Hematopoietic multipotent progenitor cell (in vitro differentiated cells): ENCODE measurements around the gene ASIC2. TPM values are rescaled to one million over a fixed set of nuclear protein-coding genes. Genes with fewer than 3 reads are reported as not detected.

Experiments used
- DNase-seq, 3 donors: peaks; one replicate each; pipeline ENCODE4 v3.0.0-alpha.2; 2011 to 2015; ENCODE audit warnings: low read depth in 2 of 3, low spot score in 2 of 3
- total RNA-seq: library from RNA; depleted of rRNA; stranded (reverse); fragments of >200 nt; gene quantifications from one replicate; pipeline ENCODE4 v1.2.3, GENCODE V29; 2012

Gene ASIC2
- total RNA-seq, 1 donor, result under 0.01 TPM

GRCh38 chr17:33258296-33258695, 34.8 kb downstream of the ASIC2 start:
- DNase-seq, result no peak

GRCh38 chr17:33245183-33245582, 47.9 kb downstream of the ASIC2 start:
- no peak for DNase-seq

GRCh38 chr17:33243732-33244131, 49.4 kb downstream of the ASIC2 start:
- DNase-seq, result no peak

GRCh38 chr17:33242375-33243124, 50.5 kb downstream of the ASIC2 start:
- no peak for DNase-seq

- DNase-seq, result no peak
These were observed 51.7 kb downstream of the ASIC2 start for GRCh38 chr17:33241390-33241789.

GRCh38 chr17:33240362-33240761, 52.7 kb downstream of the ASIC2 start:
- DNase-seq, result no peak

- no peak for DNase-seq
These were observed 53.4 kb downstream of the ASIC2 start for GRCh38 chr17:33239702-33240101.

GRCh38 chr17:33234930-33235685, 58.0 kb downstream of the ASIC2 start:
- no peak for DNase-seq

- no peak for DNase-seq
These were observed 58.9 kb downstream of the ASIC2 start for GRCh38 chr17:33234233-33234632.

GRCh38 chr17:33233811-33234177, 59.3 kb downstream of the ASIC2 start:
- no peak for DNase-seq

- no peak for DNase-seq
These were observed 63.6 kb downstream of the ASIC2 start for GRCh38 chr17:33229499-33229898.

GRCh38 chr17:33229028-33229427, 64.1 kb downstream of the ASIC2 start:
- no peak for DNase-seq

GRCh38 chr17:33228548-33228947, 64.5 kb downstream of the ASIC2 start:
- DNase-seq, result no peak

GRCh38 chr17:33227911-33228310, 65.2 kb downstream of the ASIC2 start:
- no peak for DNase-seq

GRCh38 chr17:33225994-33226393, 67.1 kb downstream of the ASIC2 start:
- DNase-seq, result no peak

- no peak for DNase-seq
These were observed 67.6 kb downstream of the ASIC2 start for GRCh38 chr17:33225509-33225908.

GRCh38 chr17:33220036-33220435, 73.1 kb downstream of the ASIC2 start:
- DNase-seq, result no peak

- DNase-seq, result peak in 1 of 3 donors; percentile 4
These were observed 74.1 kb downstream of the ASIC2 start for GRCh38 chr17:33218698-33219601.

- no peak for DNase-seq
These were observed 75.2 kb downstream of the ASIC2 start for GRCh38 chr17:33217891-33218290.

- DNase-seq, result no peak
These were observed 78.1 kb downstream of the ASIC2 start for GRCh38 chr17:33214996-33215395.

- DNase-seq, result peak in 1 of 3 donors; percentile 3
These were observed 82.8 kb downstream of the ASIC2 start for GRCh38 chr17:33210285-33210684.
